Keratinocyte (primary cell): ENCODE measurements around the gene ATPAF1. TPM values are rescaled to one million over a fixed set of nuclear protein-coding genes. Genes with fewer than 3 reads are reported as not detected.

Experiments used
- DNase-seq: peaks from one replicate; pipeline ENCODE4 v3.0.0-alpha.2; 2011; ENCODE audit warnings: low read depth, missing footprints, low spot score
- FAIRE-seq: peaks from 2 replicates; lab custom pipeline; 2011; peaks lifted over from hg19 to GRCh38; lab: Jason Lieb, UNC
- H2AFZ ChIP-seq: 2 replicates; pipeline ENCODE4 v1.6.0; 2012; ENCODE audit warnings: low read length, control low read depth, inconsistent platforms; ENCODE audit not compliant: control insufficient read depth
- H3K27ac ChIP-seq: 2 replicates; pipeline ENCODE4 v1.5.1; 2011; ENCODE audit warnings: low read length; ENCODE audit not compliant: control insufficient read depth, insufficient read depth
- H3K27me3 ChIP-seq: 3 replicates; pipeline ENCODE4 v1.6.0; 2011; ENCODE audit warnings: low read length; ENCODE audit not compliant: control insufficient read depth, insufficient read depth; ENCODE audit errors: extremely low read depth
- H3K36me3 ChIP-seq, 2 experiments: 2 replicates in 1 of 2; 3 replicates in 1 of 2; pipeline ENCODE4 v1.5.1; 2011; ENCODE audit warnings: low read length in 2 of 2, mild to moderate bottlenecking in 1 of 2; ENCODE audit not compliant: control insufficient read depth in 2 of 2, insufficient read depth in 2 of 2; ENCODE audit errors: extremely low read depth in 1 of 2
- H3K4me1 ChIP-seq: 3 replicates; pipeline ENCODE4 v1.5.1; 2011; ENCODE audit warnings: low read length; ENCODE audit not compliant: control insufficient read depth, insufficient read depth; ENCODE audit errors: extremely low read depth
- H3K4me2 ChIP-seq: 3 replicates; pipeline ENCODE4 v1.6.0; 2011; ENCODE audit warnings: low read depth, low read length; ENCODE audit not compliant: control insufficient read depth, insufficient read depth; ENCODE audit errors: extremely low read depth
- H3K4me3 ChIP-seq, 3 experiments: fragments of 200-600 bp in 1 of 3; sonication (generic) in 1 of 3; 2 replicates in 2 of 3; 3 replicates in 1 of 3; pipeline ENCODE4 v1.5.1; 2011 to 2016; ENCODE audit warnings: low read length in 3 of 3, mild to moderate bottlenecking in 3 of 3, control low read depth in 2 of 3, inconsistent platforms in 1 of 3, low read depth in 1 of 3, mixed read lengths in 1 of 3, mixed run types in 1 of 3, moderate library complexity in 1 of 3; ENCODE audit not compliant: control insufficient read depth in 2 of 3, insufficient read depth in 2 of 3; ENCODE audit errors: extremely low read depth in 1 of 3
- H3K79me2 ChIP-seq: 2 replicates; pipeline ENCODE4 v1.6.0; 2012; ENCODE audit warnings: low read length; ENCODE audit not compliant: control insufficient read depth, insufficient read depth
- H3K9ac ChIP-seq: 3 replicates; pipeline ENCODE4 v1.6.0; 2011; ENCODE audit warnings: low read length; ENCODE audit not compliant: control insufficient read depth, insufficient read depth; ENCODE audit errors: extremely low read depth
- H3K9me1 ChIP-seq: 3 replicates; pipeline ENCODE4 v1.6.0; 2011; ENCODE audit warnings: low read length; ENCODE audit not compliant: control insufficient read depth, insufficient read depth; ENCODE audit errors: extremely low read depth
- H3K9me3 ChIP-seq: 2 replicates; pipeline ENCODE4 v1.5.1; 2012; ENCODE audit warnings: low read depth, low read length; ENCODE audit not compliant: control insufficient read depth
- H4K20me1 ChIP-seq: 3 replicates; pipeline ENCODE4 v1.6.0; 2011; ENCODE audit warnings: low read length; ENCODE audit not compliant: control insufficient read depth, insufficient read depth; ENCODE audit errors: extremely low read depth
- CTCF ChIP-seq, 3 experiments: IDR thresholded peaks in 1 of 3; conservative IDR thresholded peaks in 1 of 3; optimal IDR thresholded peaks in 1 of 3; 2 replicates in 2 of 3; 3 replicates in 1 of 3; pipeline versions ENCODE3 to v1.5.1; 2011; ENCODE audit warnings: low read length in 3 of 3, mild to moderate bottlenecking in 3 of 3, moderate library complexity in 2 of 3, control low read depth in 1 of 3, inconsistent platforms in 1 of 3; ENCODE audit not compliant: insufficient read depth in 2 of 3; ENCODE audit errors: extremely low read depth in 1 of 3
- EZH2 ChIP-seq: IDR thresholded peaks from one replicate; pipeline ENCODE4 v1.6.1; 2012; ENCODE audit warnings: inconsistent platforms, mild to moderate bottlenecking, low read length, moderate library complexity
- dilution Hi-C: fragments of 300-500 bp; cut with MboI; formaldehyde crosslinking; loops from one replicate; pipeline ENCODE4 v1.7.0; 2020; ENCODE audit warnings: low sequenced_read_pairs; ENCODE audit not compliant: extremely low pct_ligation_motif_present
- polyA plus RNA-seq, 5 experiments: library from polyadenylated mRNA; depleted of rRNA in 3 of 5; stranded (reverse) in 3 of 5; stranded (forward) in 1 of 5; unstranded in 1 of 5; fragments of >200 nt; gene quantifications; 1 replicate in 1 of 5; 2 replicates in 3 of 5; 3 replicates in 1 of 5; pipeline versions ENCODE4 v1.2.1 to v1.2.3, GENCODE V29; 2011 to 2012; ENCODE audit warnings: missing spikeins in 2 of 5, low read depth in 1 of 5, low replicate concordance in 1 of 5

Gene ATPAF1
- polyA plus RNA-seq, 1 donor (not counting 4 experiments of a cell fraction or from before 2014, with no cell fraction given): 55.6 TPM

DNA sequence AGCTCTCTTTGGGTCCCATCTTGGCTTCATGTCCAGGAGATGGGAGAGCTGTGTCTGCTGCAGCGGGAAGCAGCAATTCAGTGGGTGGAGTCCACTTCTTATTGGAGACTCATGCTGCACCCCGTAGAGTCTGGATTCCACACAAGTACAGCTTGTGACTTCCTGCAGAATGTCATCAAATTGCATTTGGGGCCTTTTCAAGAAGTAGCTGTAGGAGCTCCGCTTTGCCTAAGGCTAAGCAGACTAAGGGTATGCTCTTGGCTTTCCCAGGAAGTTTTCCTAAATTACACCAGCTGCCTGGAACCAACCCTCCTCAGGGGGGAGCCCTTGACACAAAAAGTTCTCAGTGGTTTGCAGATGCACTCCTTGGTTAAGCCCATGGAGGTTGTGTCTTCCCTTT is 45.8 kb downstream of the ATPAF1 start:
- Histone ChIP-seq H3K9me1 (no peaks in the 10 kb centered on the region), H3K27ac (no peak overlapping the region), H4K20me1 (no peaks in the 10 kb centered on the region), H3K27me3 (no peaks in the 10 kb centered on the region), H3K4me1 (peaks cover 7% of the 10 kb centered on the region), H3K9me3 (no peaks in the 10 kb centered on the region), H3K79me2 (no peaks in the 10 kb centered on the region), H3K4me2 (peak overlapping the region; percentile 7), H3K9ac (no peak overlapping the region), H3K4me3 (no peak overlapping the region), H3K36me3 (no peaks in the 10 kb centered on the region), H2AFZ (peak overlapping the region; percentile 53)
- no peak for TF ChIP-seq EZH2
- TF ChIP-seq CTCF (optimal IDR thresholded peaks at IDR 0.05 in 1 of 3, IDR thresholded peaks at IDR 0.05 in 1 of 3, conservative IDR thresholded peaks at IDR 0.05 in 1 of 3; ENCODE audit: extremely low read depth in 1 of 3, insufficient read depth in 2 of 3, low read length in 3 of 3): peak; percentile 65 to 74 (median 74)
- DNase-seq: no peak
- dilution Hi-C loops: no loop called here
- FAIRE-seq: peak; percentile 83

GRCh38 chr1:46621930-46622329 is 46.2 kb downstream of the ATPAF1 start:
- no peak overlapping the region for H3K9ac ChIP-seq
- H3K27ac ChIP-seq: no peak overlapping the region
- TF ChIP-seq EZH2 (no peak), CTCF (optimal IDR thresholded peaks at IDR 0.05 in 1 of 3, IDR thresholded peaks at IDR 0.05 in 1 of 3, conservative IDR thresholded peaks at IDR 0.05 in 1 of 3; ENCODE audit: extremely low read depth in 1 of 3, insufficient read depth in 2 of 3, low read length in 3 of 3) (no peak)
- no peaks in the 10 kb centered on the region for H3K9me1 ChIP-seq
- H3K4me1 ChIP-seq: peaks cover 7% of the 10 kb centered on the region
- no peak overlapping the region for H3K4me3 ChIP-seq
- peak overlapping the region; percentile 7 for H3K4me2 ChIP-seq
- H4K20me1 ChIP-seq: no peaks in the 10 kb centered on the region
- DNase-seq (no peak), FAIRE-seq (no peak)
- no peaks in the 10 kb centered on the region for H3K36me3 ChIP-seq
- H3K9me3 ChIP-seq: no peaks in the 10 kb centered on the region
- no peaks in the 10 kb centered on the region for H3K79me2 ChIP-seq
- no peaks in the 10 kb centered on the region for H3K27me3 ChIP-seq
- H2AFZ ChIP-seq: peak overlapping the region; percentile 53
- dilution Hi-C loops: no loop called here
